Umbilical cord (tissue), 1 donor: ENCODE results near the gene POU4F3. TPM values are rescaled to one million over a fixed set of nuclear protein-coding genes. Genes with fewer than 3 reads are reported as not detected.

Source experiments
- total RNA-seq: library from RNA; depleted of rRNA; stranded (reverse); fragments of >200 nt; gene quantifications from one replicate; pipeline ENCODE4 v1.2.3, GENCODE V29; 2014; ENCODE audit warnings: low replicate concordance; ENCODE audit not compliant: insufficient read depth

POU4F3 gene
- total RNA-seq, 1 donor from 2014 or later = not detected

Other genes starting within 250 kb of the POU4F3 start
- gene PLAC8L1, start 233.3 kb upstream of the POU4F3 start, total RNA-seq = not detected
- 53.7 TPM for gene LARS1, start 156.2 kb upstream of the POU4F3 start, total RNA-seq
- gene RBM27, start 135.2 kb upstream of the POU4F3 start, total RNA-seq = 25.0 TPM
- 105 TPM for gene TCERG1, start 108.5 kb downstream of the POU4F3 start, total RNA-seq
- gene GPR151, start 177.4 kb downstream of the POU4F3 start, total RNA-seq = 1.2 TPM